ENCODE results near the gene CAP2.

GRCh38 chr6:17490724-17491123 lies 97.3 kb downstream of the CAP2 start:
- TF ChIP-seq EZH2 (IDR thresholded peaks at IDR 0.05; ENCODE audit: insufficient read depth, poor library complexity, severe bottlenecking) = no peak
- no peak for TF ChIP-seq EZH2phosphoT487 (IDR thresholded peaks at IDR 0.05; ENCODE audit: insufficient read depth, low read depth)

Measured in GM23248 (cell line).